ENCODE results near the gene ECPAS. TPM values are rescaled to one million over a fixed set of nuclear protein-coding genes. Genes with fewer than 3 reads are reported as not detected.

Gene ECPAS
- total RNA-seq, 1 experiment from 2014 or later: 116 TPM

- TF ChIP-seq CTCF (conservative IDR thresholded peaks at IDR 0.05; ENCODE audit: low read depth, low read length): no peak
- no peak for TF ChIP-seq EZH2 (IDR thresholded peaks at IDR 0.05; ENCODE audit: borderline replicate concordance, low read depth, low read length, poor library complexity, severe bottlenecking)
- intact Hi-C loops (cut with micrococcal nuclease; ENCODE audit: unreplicated experiment): no loop called here
- no TSS peak for BruUV-seq (replicated peaks)
- ChIA-PET POLR2A (ENCODE audit: low non-redundant PET) (no interaction called here), CTCF (no interaction called here)
- H3K27me3 ChIP-seq (replicated peaks; ENCODE audit: insufficient read depth, low read depth, low read length, poor library complexity): no peaks in the 10 kb centered on the region
- H3K4me1 ChIP-seq (ENCODE audit: insufficient read depth, low read length, poor library complexity, severe bottlenecking): no peaks in the 10 kb centered on the region
- DNase-seq (ENCODE audit: low spot score): no peak
- no peaks in the 10 kb centered on the region for H3K9me3 ChIP-seq (ENCODE audit: low read depth, low read length, poor library complexity, severe bottlenecking)
- no peak overlapping the region for H3K4me3 ChIP-seq (ENCODE audit: low read depth, low read length, poor library complexity, severe bottlenecking)
- H3K27ac ChIP-seq (ENCODE audit: low read depth, low read length, poor library complexity, severe bottlenecking): no peak overlapping the region
- H3K36me3 ChIP-seq (ENCODE audit: insufficient read depth, low read length, poor library complexity, severe bottlenecking): no peaks in the 10 kb centered on the region
Measured at GRCh38 chr9:111320631-111321030, 163.6 kb downstream of the ECPAS start.

GRCh38 chr9:111316796-111317195, 167.4 kb downstream of the ECPAS start:
- CTCF ChIA-PET: no interaction called here

More at GRCh38 chr9:111316796-111317195, 167.4 kb downstream of the ECPAS start:
- no peaks in the 10 kb centered on the region for H3K4me1 ChIP-seq (ENCODE audit: insufficient read depth, low read length, poor library complexity, severe bottlenecking)
- no peak for DNase-seq (ENCODE audit: low spot score)
- H3K36me3 ChIP-seq (ENCODE audit: insufficient read depth, low read length, poor library complexity, severe bottlenecking): no peaks in the 10 kb centered on the region
- no peak for TF ChIP-seq EZH2 (IDR thresholded peaks at IDR 0.05; ENCODE audit: borderline replicate concordance, low read depth, low read length, poor library complexity, severe bottlenecking)
- no peak for TF ChIP-seq CTCF (conservative IDR thresholded peaks at IDR 0.05; ENCODE audit: low read depth, low read length)
- POLR2A ChIA-PET (ENCODE audit: low non-redundant PET): no interaction called here
- H3K9me3 ChIP-seq (ENCODE audit: low read depth, low read length, poor library complexity, severe bottlenecking): no peaks in the 10 kb centered on the region
- intact Hi-C loops (cut with micrococcal nuclease; ENCODE audit: unreplicated experiment): no loop called here
- no peak overlapping the region for H3K27ac ChIP-seq (ENCODE audit: low read depth, low read length, poor library complexity, severe bottlenecking)
- H3K27me3 ChIP-seq (replicated peaks; ENCODE audit: insufficient read depth, low read depth, low read length, poor library complexity): no peaks in the 10 kb centered on the region
- no peak overlapping the region for H3K4me3 ChIP-seq (ENCODE audit: low read depth, low read length, poor library complexity, severe bottlenecking)
- BruUV-seq (replicated peaks): no TSS peak

Other genes with a start within 250 kb of the ECPAS start
- gene OR2K2, start 154.2 kb downstream of the ECPAS start, total RNA-seq (2021): not detected in 2 replicates
- 3.4 and 4.4 TPM in 2 replicates for gene ZNF483, start 40.8 kb upstream of the ECPAS start, total RNA-seq (2021)
- gene PTGR1, start 115.3 kb upstream of the ECPAS start, total RNA-seq (2021): 20.9 and 29.7 TPM in 2 replicates
- 6.1 and 6.3 TPM in 2 replicates for gene DNAJC25, start 147.0 kb upstream of the ECPAS start, total RNA-seq (2021)
- 24.4 and 26.2 TPM in 2 replicates for gene GNG10, start 177.2 kb upstream of the ECPAS start, total RNA-seq (2021)

Measured in A673 (cell line).